Left ventricle myocardium inferior (tissue), 1 donor: ENCODE measurements around the gene NEK7. TPM values are rescaled to one million over a fixed set of nuclear protein-coding genes. Genes with fewer than 3 reads are reported as not detected.

Source experiments
- DNase-seq: peaks from one replicate; pipeline ENCODE4 v3.0.0-alpha.2; 2020
- H3K27ac ChIP-seq: fragments of 200-600 bp; replicated peaks from 2 replicates; pipeline ENCODE4 v1.8.0; 2021
- H3K27me3 ChIP-seq: fragments of 200-600 bp; 2 replicates; pipeline ENCODE4 v1.8.0; 2021; ENCODE audit warnings: low read depth
- H3K36me3 ChIP-seq: fragments of 200-600 bp; 2 replicates; pipeline ENCODE4 v1.8.0; 2021
- H3K4me1 ChIP-seq: fragments of 200-600 bp; 2 replicates; pipeline ENCODE4 v1.8.0; 2021
- H3K4me3 ChIP-seq: fragments of 200-600 bp; 2 replicates; pipeline ENCODE4 v1.8.0; 2021; ENCODE audit warnings: mild to moderate bottlenecking, moderate library complexity
- H3K9me3 ChIP-seq: fragments of 200-600 bp; replicated peaks from 2 replicates; pipeline ENCODE4 v1.8.0; 2021
- CTCF ChIP-seq: fragments of 200-600 bp; IDR thresholded peaks from 2 replicates; pipeline ENCODE4 v1.8.0; 2021; ENCODE audit warnings: antibody characterized with exemption, mild to moderate bottlenecking, borderline replicate concordance
- intact Hi-C: fragments of 100-400 bp; cut with micrococcal nuclease; formaldehyde crosslinking; loops from one replicate; pipeline ENCODE4 v1.11.0; 2022
- total RNA-seq: library from RNA; stranded (reverse); fragmentation: NEBNext Ultra II Directional; extraction: Animal tissue kit (Norgen Biotek cat#: 25700); gene quantifications from one replicate; pipeline ENCODE4 v1.2.1, GENCODE V29; 2021
- donor health status: DM: no; HTN: yes; CAD: no; lungs with severe emphysema.

NEK7 gene
- total RNA-seq, 1 donor from 2014 or later: 254 TPM

- DNase-seq: no peak
- no peaks in the 10 kb centered on the region for H3K27me3 ChIP-seq
These were observed 170.1 kb downstream of the NEK7 start for GRCh38 chr1:198326915-198327314.

GRCh38 chr1:198328458-198329032 lies 171.7 kb downstream of the NEK7 start:
- H3K9me3 ChIP-seq: no peaks in the 10 kb centered on the region
- TF ChIP-seq CTCF: no peak
- no peaks in the 10 kb centered on the region for H3K4me1 ChIP-seq
- intact Hi-C loops: no loop called here
- no peak overlapping the region for H3K4me3 ChIP-seq
- H3K36me3 ChIP-seq: no peaks in the 10 kb centered on the region
- no peaks in the 10 kb centered on the region for H3K27me3 ChIP-seq
- DNase-seq: no peak
- H3K27ac ChIP-seq: no peak overlapping the region

More at GRCh38 chr1:198326915-198327314, 170.1 kb downstream of the NEK7 start:
- intact Hi-C loops: no loop called here
- Histone ChIP-seq H3K9me3 (no peaks in the 10 kb centered on the region), H3K27ac (no peak overlapping the region), H3K36me3 (peaks cover 9% of the 10 kb centered on the region), H3K4me1 (no peaks in the 10 kb centered on the region), H3K4me3 (no peak overlapping the region)
- TF ChIP-seq CTCF: no peak

GRCh38 chr1:198330982-198331615 lies 174.3 kb downstream of the NEK7 start:
- no peak for DNase-seq
- H3K4me3 ChIP-seq: no peak overlapping the region
- no peaks in the 10 kb centered on the region for H3K9me3 ChIP-seq
- no peaks in the 10 kb centered on the region for H3K27me3 ChIP-seq
- intact Hi-C loops: no loop called here
- no peaks in the 10 kb centered on the region for H3K36me3 ChIP-seq
- H3K27ac ChIP-seq: no peak overlapping the region
- H3K4me1 ChIP-seq: no peaks in the 10 kb centered on the region
- no peak for TF ChIP-seq CTCF

GRCh38 chr1:198333744-198334143 lies 176.9 kb downstream of the NEK7 start:
- no peak for DNase-seq

GRCh38 chr1:198335663-198336062 lies 178.9 kb downstream of the NEK7 start:
- Histone ChIP-seq H3K27ac (no peak overlapping the region), H3K27me3 (no peaks in the 10 kb centered on the region), H3K4me1 (no peaks in the 10 kb centered on the region), H3K36me3 (no peaks in the 10 kb centered on the region), H3K4me3 (no peak overlapping the region), H3K9me3 (peaks cover 6% of the 10 kb centered on the region)
- intact Hi-C loops: no loop called here
- TF ChIP-seq CTCF: no peak
- DNase-seq: no peak

More at GRCh38 chr1:198333744-198334143, 176.9 kb downstream of the NEK7 start:
- H3K36me3 ChIP-seq: no peaks in the 10 kb centered on the region
- H3K27ac ChIP-seq: no peak overlapping the region
- TF ChIP-seq CTCF: no peak
- no peaks in the 10 kb centered on the region for H3K27me3 ChIP-seq
- H3K4me1 ChIP-seq: no peaks in the 10 kb centered on the region
- intact Hi-C loops: no loop called here
- H3K4me3 ChIP-seq: no peak overlapping the region
- H3K9me3 ChIP-seq: peaks cover 6% of the 10 kb centered on the region
